HEK293 (cell line): ENCODE data around the gene S1PR3.

ENCODE experiments used
- CTCF ChIA-PET: fragments of 350-600 bp; formaldehyde crosslinking; extraction: SDS; loops from one replicate; lab custom pipeline; 2021; ENCODE audit warnings: antibody characterized with exemption; lab: Yijun Ruan, JAX
- POLR2A ChIA-PET: fragments of 300-600 bp; formaldehyde crosslinking; extraction: SDS; loops from one replicate; lab custom pipeline; 2020; ENCODE audit warnings: antibody characterized with exemption, inconsistent platforms; lab: Yijun Ruan, JAX
- H3K27ac ChIP-seq: fragments of 200-500 bp; sonication (Bioruptor generic); 2 replicates; pipeline ENCODE4 v1.5.1; 2014; ENCODE audit warnings: low read depth, low read length, control low read depth, inconsistent platforms; ENCODE audit errors: extremely low read depth
- H3K36me3 ChIP-seq, 2 experiments: fragments of 200-500 bp in 1 of 2; sonication (Bioruptor generic) in 1 of 2; 1 replicate in 1 of 2; 2 replicates in 1 of 2; pipeline ENCODE4 v1.5.1; 2014 to 2017; ENCODE audit warnings: inconsistent platforms in 2 of 2, low read length in 2 of 2; ENCODE audit not compliant: control insufficient read depth in 2 of 2, insufficient read depth in 1 of 2
- H3K4me1 ChIP-seq: fragments of 200-500 bp; sonication (Bioruptor generic); 2 replicates; pipeline ENCODE4 v1.5.1; 2014; ENCODE audit warnings: mild to moderate bottlenecking, low read length, inconsistent platforms; ENCODE audit not compliant: control insufficient read depth, insufficient read depth
- H3K4me3 ChIP-seq: 2 replicates; pipeline ENCODE4 v1.5.1; 2011; ENCODE audit warnings: low read depth, mild to moderate bottlenecking, control low read depth, low read length, moderate library complexity
- H3K9me3 ChIP-seq: fragments of 200-500 bp; sonication (Bioruptor generic); 2 replicates; pipeline ENCODE4 v1.5.1; 2014; ENCODE audit warnings: low read depth, low read length, inconsistent platforms; ENCODE audit not compliant: control insufficient read depth, insufficient read depth
- MZF1 ChIP-seq: fragments of 450-650 bp; formaldehyde crosslinking; IDR thresholded peaks from 2 replicates; pipeline ENCODE4 v1.5.1; 2017; ENCODE audit warnings: missing biosample characterization, missing genetic modification characterization, borderline replicate concordance
- SCRT2 ChIP-seq: fragments of 450-650 bp; formaldehyde crosslinking; IDR thresholded peaks from 2 replicates; pipeline ENCODE4 v1.5.1; 2016; ENCODE audit warnings: missing biosample characterization, missing genetic modification characterization
- ZBTB44 ChIP-seq: fragments of 450-650 bp; IDR thresholded peaks from 2 replicates; pipeline ENCODE4 v1.5.1; 2018; ENCODE audit warnings: missing biosample characterization, mild to moderate bottlenecking, missing genetic modification characterization
- ZFP3 ChIP-seq: fragments of 450-650 bp; formaldehyde crosslinking; IDR thresholded peaks from 2 replicates; pipeline ENCODE4 v1.5.1; 2016; ENCODE audit warnings: low read depth, missing biosample characterization, missing genetic modification characterization
- ZNF10 ChIP-seq: fragments of 450-650 bp; formaldehyde crosslinking; IDR thresholded peaks from 2 replicates; pipeline ENCODE4 v1.5.1; 2017; ENCODE audit warnings: missing biosample characterization, missing genetic modification characterization
- ZNF416 ChIP-seq: fragments of 450-650 bp; formaldehyde crosslinking; IDR thresholded peaks from 2 replicates; pipeline ENCODE4 v1.5.1; 2016; ENCODE audit warnings: missing biosample characterization, missing genetic modification characterization
- ZNF645 ChIP-seq: fragments of 450-650 bp; formaldehyde crosslinking; IDR thresholded peaks from 2 replicates; pipeline ENCODE4; 2016; ENCODE audit warnings: missing biosample characterization, missing genetic modification characterization
- ZNF677 ChIP-seq: fragments of 450-650 bp; IDR thresholded peaks from 2 replicates; pipeline ENCODE4 v1.5.0; 2018; ENCODE audit warnings: missing biosample characterization, mild to moderate bottlenecking, missing genetic modification characterization, moderate library complexity
- ZNF76 ChIP-seq: fragments of 450-650 bp; formaldehyde crosslinking; IDR thresholded peaks from 2 replicates; pipeline ENCODE4; 2016; ENCODE audit warnings: low read depth, missing biosample characterization, missing genetic modification characterization, borderline replicate concordance
- TF ChIP-seq, protein P1 (sequence below): fragments of 450-650 bp; formaldehyde crosslinking; IDR thresholded peaks from 2 replicates; pipeline ENCODE4 v1.5.1; 2016; ENCODE audit warnings: missing biosample characterization, missing genetic modification characterization
- TF ChIP-seq, protein P2 (sequence below): fragments of 450-650 bp; formaldehyde crosslinking; IDR thresholded peaks from 2 replicates; pipeline ENCODE4 v1.5.1; 2016; ENCODE audit warnings: missing biosample characterization, missing genetic modification characterization, borderline replicate concordance
- TF ChIP-seq, protein P3 (sequence below): fragments of 450-650 bp; formaldehyde crosslinking; IDR thresholded peaks from 2 replicates; pipeline ENCODE4 v1.5.1; 2016; ENCODE audit warnings: missing biosample characterization, missing genetic modification characterization, low read depth
- TF ChIP-seq, protein P4 (sequence below): fragments of 450-650 bp; formaldehyde crosslinking; IDR thresholded peaks from 2 replicates; pipeline ENCODE4 v1.5.1; 2016; ENCODE audit warnings: missing biosample characterization, missing genetic modification characterization, low read depth

The S1PR3 gene

DNA sequence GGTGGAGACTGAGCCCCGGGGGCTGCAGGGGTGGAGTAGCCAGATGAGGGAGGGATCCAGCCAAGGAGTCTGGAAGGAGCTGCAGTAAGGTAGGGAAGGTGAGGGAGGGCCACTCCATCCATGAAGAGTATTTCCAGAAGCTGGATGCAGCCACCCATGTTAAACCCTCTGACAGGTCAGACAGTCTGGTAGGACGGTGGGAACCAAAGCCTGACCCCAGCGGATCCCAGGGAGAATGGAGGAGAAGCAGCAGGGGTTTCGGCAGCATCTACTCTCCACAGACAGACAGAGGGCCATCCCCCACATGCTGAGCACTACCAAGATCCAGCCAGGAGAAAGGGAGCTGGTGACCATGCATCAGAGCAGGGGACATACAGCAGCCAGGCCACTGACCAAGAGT, 22.5 kb upstream of the S1PR3 start:
- POLR2A ChIA-PET: no interaction called here
- H3K27ac ChIP-seq: no peak overlapping the region
- TF ChIP-seq SCRT2 (tag by site-specific recombination) (no peak), ZNF645 (tag by site-specific recombination) (no peak)
- TF ChIP-seq, protein P1, sequence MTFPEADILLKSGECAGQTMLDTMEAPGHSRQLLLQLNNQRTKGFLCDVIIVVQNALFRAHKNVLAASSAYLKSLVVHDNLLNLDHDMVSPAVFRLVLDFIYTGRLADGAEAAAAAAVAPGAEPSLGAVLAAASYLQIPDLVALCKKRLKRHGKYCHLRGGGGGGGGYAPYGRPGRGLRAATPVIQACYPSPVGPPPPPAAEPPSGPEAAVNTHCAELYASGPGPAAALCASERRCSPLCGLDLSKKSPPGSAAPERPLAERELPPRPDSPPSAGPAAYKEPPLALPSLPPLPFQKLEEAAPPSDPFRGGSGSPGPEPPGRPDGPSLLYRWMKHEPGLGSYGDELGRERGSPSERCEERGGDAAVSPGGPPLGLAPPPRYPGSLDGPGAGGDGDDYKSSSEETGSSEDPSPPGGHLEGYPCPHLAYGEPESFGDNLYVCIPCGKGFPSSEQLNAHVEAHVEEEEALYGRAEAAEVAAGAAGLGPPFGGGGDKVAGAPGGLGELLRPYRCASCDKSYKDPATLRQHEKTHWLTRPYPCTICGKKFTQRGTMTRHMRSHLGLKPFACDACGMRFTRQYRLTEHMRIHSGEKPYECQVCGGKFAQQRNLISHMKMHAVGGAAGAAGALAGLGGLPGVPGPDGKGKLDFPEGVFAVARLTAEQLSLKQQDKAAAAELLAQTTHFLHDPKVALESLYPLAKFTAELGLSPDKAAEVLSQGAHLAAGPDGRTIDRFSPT: no peak
- H3K9me3 ChIP-seq: no peaks in the 10 kb centered on the region
- H3K4me1 ChIP-seq: no peaks in the 10 kb centered on the region
- CTCF ChIA-PET: no interaction called here
- no peaks in the 10 kb centered on the region for H3K36me3 ChIP-seq
- H3K4me3 ChIP-seq: no peak overlapping the region

- no peak overlapping the region for H3K4me3 ChIP-seq
- no peak overlapping the region for H3K27ac ChIP-seq
- POLR2A ChIA-PET: no interaction called here
- no peaks in the 10 kb centered on the region for H3K4me1 ChIP-seq
- TF ChIP-seq ZNF416 (tag by site-specific recombination) (no peak), ZNF10 (tag by site-specific recombination) (no peak), MZF1 (no peak), ZNF677 (tag by site-specific recombination) (no peak), ZFP3 (no peak), ZNF76 (tag by site-specific recombination) (no peak), ZBTB44 (tag by site-specific recombination) (no peak)
- TF ChIP-seq, protein P2, sequence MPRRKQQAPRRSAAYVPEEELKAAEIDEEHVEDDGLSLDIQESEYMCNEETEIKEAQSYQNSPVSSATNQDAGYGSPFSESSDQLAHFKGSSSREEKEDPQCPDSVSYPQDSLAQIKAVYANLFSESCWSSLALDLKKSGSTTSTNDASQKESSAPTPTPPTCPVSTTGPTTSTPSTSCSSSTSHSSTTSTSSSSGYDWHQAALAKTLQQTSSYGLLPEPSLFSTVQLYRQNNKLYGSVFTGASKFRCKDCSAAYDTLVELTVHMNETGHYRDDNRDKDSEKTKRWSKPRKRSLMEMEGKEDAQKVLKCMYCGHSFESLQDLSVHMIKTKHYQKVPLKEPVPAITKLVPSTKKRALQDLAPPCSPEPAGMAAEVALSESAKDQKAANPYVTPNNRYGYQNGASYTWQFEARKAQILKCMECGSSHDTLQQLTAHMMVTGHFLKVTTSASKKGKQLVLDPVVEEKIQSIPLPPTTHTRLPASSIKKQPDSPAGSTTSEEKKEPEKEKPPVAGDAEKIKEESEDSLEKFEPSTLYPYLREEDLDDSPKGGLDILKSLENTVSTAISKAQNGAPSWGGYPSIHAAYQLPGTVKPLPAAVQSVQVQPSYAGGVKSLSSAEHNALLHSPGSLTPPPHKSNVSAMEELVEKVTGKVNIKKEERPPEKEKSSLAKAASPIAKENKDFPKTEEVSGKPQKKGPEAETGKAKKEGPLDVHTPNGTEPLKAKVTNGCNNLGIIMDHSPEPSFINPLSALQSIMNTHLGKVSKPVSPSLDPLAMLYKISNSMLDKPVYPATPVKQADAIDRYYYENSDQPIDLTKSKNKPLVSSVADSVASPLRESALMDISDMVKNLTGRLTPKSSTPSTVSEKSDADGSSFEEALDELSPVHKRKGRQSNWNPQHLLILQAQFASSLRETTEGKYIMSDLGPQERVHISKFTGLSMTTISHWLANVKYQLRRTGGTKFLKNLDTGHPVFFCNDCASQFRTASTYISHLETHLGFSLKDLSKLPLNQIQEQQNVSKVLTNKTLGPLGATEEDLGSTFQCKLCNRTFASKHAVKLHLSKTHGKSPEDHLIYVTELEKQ (tag by site-specific recombination): no peak
- TF ChIP-seq, protein P3, sequence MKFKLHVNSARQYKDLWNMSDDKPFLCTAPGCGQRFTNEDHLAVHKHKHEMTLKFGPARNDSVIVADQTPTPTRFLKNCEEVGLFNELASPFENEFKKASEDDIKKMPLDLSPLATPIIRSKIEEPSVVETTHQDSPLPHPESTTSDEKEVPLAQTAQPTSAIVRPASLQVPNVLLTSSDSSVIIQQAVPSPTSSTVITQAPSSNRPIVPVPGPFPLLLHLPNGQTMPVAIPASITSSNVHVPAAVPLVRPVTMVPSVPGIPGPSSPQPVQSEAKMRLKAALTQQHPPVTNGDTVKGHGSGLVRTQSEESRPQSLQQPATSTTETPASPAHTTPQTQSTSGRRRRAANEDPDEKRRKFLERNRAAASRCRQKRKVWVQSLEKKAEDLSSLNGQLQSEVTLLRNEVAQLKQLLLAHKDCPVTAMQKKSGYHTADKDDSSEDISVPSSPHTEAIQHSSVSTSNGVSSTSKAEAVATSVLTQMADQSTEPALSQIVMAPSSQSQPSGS (tag by site-specific recombination): no peak
- TF ChIP-seq, protein P4, sequence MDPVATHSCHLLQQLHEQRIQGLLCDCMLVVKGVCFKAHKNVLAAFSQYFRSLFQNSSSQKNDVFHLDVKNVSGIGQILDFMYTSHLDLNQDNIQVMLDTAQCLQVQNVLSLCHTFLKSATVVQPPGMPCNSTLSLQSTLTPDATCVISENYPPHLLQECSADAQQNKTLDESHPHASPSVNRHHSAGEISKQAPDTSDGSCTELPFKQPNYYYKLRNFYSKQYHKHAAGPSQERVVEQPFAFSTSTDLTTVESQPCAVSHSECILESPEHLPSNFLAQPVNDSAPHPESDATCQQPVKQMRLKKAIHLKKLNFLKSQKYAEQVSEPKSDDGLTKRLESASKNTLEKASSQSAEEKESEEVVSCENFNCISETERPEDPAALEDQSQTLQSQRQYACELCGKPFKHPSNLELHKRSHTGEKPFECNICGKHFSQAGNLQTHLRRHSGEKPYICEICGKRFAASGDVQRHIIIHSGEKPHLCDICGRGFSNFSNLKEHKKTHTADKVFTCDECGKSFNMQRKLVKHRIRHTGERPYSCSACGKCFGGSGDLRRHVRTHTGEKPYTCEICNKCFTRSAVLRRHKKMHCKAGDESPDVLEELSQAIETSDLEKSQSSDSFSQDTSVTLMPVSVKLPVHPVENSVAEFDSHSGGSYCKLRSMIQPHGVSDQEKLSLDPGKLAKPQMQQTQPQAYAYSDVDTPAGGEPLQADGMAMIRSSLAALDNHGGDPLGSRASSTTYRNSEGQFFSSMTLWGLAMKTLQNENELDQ (tag by site-specific recombination): no peak
- H3K36me3 ChIP-seq: no peaks in the 10 kb centered on the region
- H3K9me3 ChIP-seq: no peaks in the 10 kb centered on the region
- CTCF ChIA-PET: no interaction called here
These were observed 21.5 kb upstream of the S1PR3 start for GRCh38 chr9:88969646-88970373.
